OCI-LY1 (cell line): ENCODE results near the gene DEPDC7.
A peak's percentile ranks its signal among the peaks of the same experiment; 100 is the strongest.
"Not testable (repeated sequence)": the region's sequence is repeated elsewhere in the genome, so short reads cannot be mapped to it uniquely, and the experiment has no call there.

Experiments
- H2AFZ ChIP-seq: fragments of 200-600 bp; sonication (generic), shearing (Covaris generic); 2 replicates; pipeline ENCODE4 v1.6.0; 2014; ENCODE audit warnings: antibody characterized with exemption, mild to moderate bottlenecking, low read length
- H3F3A ChIP-seq: fragments of 200-600 bp; sonication (generic), shearing (Covaris generic); 2 replicates; pipeline ENCODE4 v1.6.0; 2014; ENCODE audit warnings: mild to moderate bottlenecking, antibody characterized with exemption, low read length, moderate library complexity; ENCODE audit not compliant: insufficient read depth
- H3K27ac ChIP-seq: fragments of 200-600 bp; sonication (generic); 2 replicates; pipeline ENCODE4 v1.5.1; 2014; ENCODE audit warnings: low read length, mixed run types, mild to moderate bottlenecking, low read depth; ENCODE audit not compliant: poor library complexity, severe bottlenecking
- H3K27me3 ChIP-seq: fragments of 200-600 bp; sonication (generic); 2 replicates; pipeline ENCODE4 v1.6.0; 2014; ENCODE audit warnings: antibody characterized with exemption, mild to moderate bottlenecking, low read length, moderate library complexity; ENCODE audit not compliant: insufficient read depth
- H3K36me3 ChIP-seq: fragments of 200-600 bp; sonication (generic); 2 replicates; pipeline ENCODE4 v1.6.1; 2014; ENCODE audit warnings: mild to moderate bottlenecking, antibody characterized with exemption, low read length, moderate library complexity, mixed read lengths; ENCODE audit not compliant: insufficient read depth
- H3K4me1 ChIP-seq: fragments of 200-600 bp; sonication (generic); 2 replicates; pipeline ENCODE4 v1.5.1; 2014; ENCODE audit warnings: mild to moderate bottlenecking, low read length, moderate library complexity; ENCODE audit not compliant: insufficient read depth, severe bottlenecking
- H3K4me2 ChIP-seq: fragments of 200-600 bp; sonication (generic), shearing (Covaris generic); 2 replicates; pipeline ENCODE4 v1.6.1; 2014; ENCODE audit warnings: low read length
- H3K4me3 ChIP-seq: fragments of 200-600 bp; sonication (generic); 2 replicates; pipeline ENCODE4 v1.5.1; 2014; ENCODE audit warnings: low read length, low read depth, mild to moderate bottlenecking, mixed read lengths; ENCODE audit not compliant: poor library complexity, severe bottlenecking
- H3K79me2 ChIP-seq: fragments of 200-600 bp; shearing (Covaris generic); 2 replicates; pipeline ENCODE4 v1.6.1; 2016; ENCODE audit warnings: mixed run types, low read length, mixed read lengths; ENCODE audit not compliant: insufficient read depth
- H3K9ac ChIP-seq: fragments of 200-600 bp; sonication (generic), shearing (Covaris generic); 2 replicates; pipeline ENCODE4 v1.6.1; 2014; ENCODE audit warnings: mild to moderate bottlenecking, low read length, mixed read lengths
- H3K9me2 ChIP-seq: fragments of 200-600 bp; sonication (generic), shearing (Covaris generic); 2 replicates; pipeline ENCODE4 v1.6.1; 2014; ENCODE audit warnings: low read depth, mild to moderate bottlenecking, low read length, mixed read lengths
- H3K9me3 ChIP-seq: fragments of 200-600 bp; shearing (Covaris generic); 2 replicates; pipeline ENCODE4 v1.6.1; 2014; ENCODE audit warnings: low read length, mixed read lengths
- H4K20me1 ChIP-seq: fragments of 200-600 bp; sonication (generic), shearing (Covaris generic); 2 replicates; pipeline ENCODE4 v1.6.0; 2016; ENCODE audit warnings: mild to moderate bottlenecking, low read length; ENCODE audit not compliant: insufficient read depth
- EZH2 ChIP-seq: fragments of 200-600 bp; sonication (generic), shearing (Covaris generic); IDR thresholded peaks from 2 replicates; pipeline ENCODE4 v1.8.0; 2017; ENCODE audit warnings: borderline replicate concordance, mixed run types, mild to moderate bottlenecking, antibody characterized with exemption, low read length, moderate library complexity, mixed read lengths
- TF ChIP-seq, protein P1 (sequence below): fragments of 200-600 bp; sonication (generic), shearing (Covaris generic); IDR thresholded peaks from 2 replicates; pipeline ENCODE4 v1.5.1; 2017; ENCODE audit warnings: mild to moderate bottlenecking, antibody characterized with exemption, low read length, moderate library complexity, mixed read lengths

Gene DEPDC7

DNA sequence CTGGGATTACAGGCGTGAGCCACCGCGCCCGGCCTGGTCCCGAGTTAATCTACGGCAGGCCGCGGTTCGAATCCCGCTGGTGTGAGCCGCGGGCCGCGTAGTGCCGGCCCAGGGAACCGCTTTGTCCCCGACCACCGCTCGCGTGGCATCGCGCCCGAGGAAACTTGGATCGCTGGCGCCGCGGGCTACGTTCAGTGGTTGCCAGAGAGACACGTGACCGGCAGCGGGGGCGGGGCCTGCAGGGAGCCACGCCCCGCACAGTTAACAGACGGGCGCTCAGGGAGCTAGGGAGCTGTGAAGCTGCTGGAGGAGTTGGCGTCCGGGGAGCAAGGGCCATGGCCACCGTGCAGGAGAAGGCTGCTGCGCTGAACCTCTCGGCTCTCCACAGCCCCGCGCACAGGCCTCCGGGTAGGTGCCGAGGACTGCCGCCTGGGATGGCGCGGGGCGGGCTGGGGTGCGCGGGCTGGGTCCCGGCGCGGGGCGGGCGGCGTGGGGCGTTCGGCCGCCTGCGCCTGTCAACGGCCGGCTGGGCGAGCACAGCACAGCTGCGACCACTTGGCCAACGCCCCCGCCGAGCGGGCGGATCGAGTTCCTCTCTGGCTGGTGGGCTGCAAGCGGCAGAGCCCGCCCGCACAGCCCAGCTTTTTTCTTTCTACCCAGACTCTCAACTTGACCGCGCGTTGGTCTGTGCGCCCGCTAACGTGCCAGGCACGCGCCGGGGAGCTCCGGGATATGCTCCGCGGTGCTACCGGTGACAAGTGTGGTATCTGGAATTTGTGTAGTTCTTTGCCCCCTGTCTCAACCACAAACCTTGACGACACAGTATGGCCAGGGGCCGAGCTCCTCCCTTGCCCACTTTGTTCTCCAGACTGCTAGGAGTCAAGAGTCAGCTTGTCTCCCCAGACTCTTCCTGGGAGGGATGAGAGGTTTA is at the start of gene DEPDC7:
TSS of gene DEPDC7 (plus strand) at position 258 of the 931 bp plus-strand sequence. CDS start at position 336, 78 bp downstream.
- H3K27ac ChIP-seq: no peak within 1 kb of the TSS

DNA sequence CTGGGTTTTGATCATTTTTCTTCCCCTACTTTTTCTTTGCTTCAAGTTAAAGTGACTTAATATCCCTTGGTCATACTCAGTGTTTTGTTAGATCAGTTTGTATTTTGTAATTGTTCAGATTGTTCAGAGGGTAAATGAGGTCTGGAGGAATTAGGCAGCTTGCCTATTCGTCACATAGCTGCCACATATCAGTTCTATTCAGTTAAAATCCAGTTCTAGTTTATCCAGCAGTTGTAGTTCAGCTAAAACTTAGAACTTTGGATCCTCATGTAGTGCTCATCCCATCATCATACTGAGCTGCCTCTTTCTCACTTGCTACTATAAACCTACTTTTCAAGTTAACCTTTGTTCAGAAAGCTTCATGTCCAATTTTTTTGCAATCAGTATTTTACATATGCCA is 47.1 kb upstream of the DEPDC7 start:
- H3K4me2 ChIP-seq: no peak overlapping the region
- TF ChIP-seq, protein P1, sequence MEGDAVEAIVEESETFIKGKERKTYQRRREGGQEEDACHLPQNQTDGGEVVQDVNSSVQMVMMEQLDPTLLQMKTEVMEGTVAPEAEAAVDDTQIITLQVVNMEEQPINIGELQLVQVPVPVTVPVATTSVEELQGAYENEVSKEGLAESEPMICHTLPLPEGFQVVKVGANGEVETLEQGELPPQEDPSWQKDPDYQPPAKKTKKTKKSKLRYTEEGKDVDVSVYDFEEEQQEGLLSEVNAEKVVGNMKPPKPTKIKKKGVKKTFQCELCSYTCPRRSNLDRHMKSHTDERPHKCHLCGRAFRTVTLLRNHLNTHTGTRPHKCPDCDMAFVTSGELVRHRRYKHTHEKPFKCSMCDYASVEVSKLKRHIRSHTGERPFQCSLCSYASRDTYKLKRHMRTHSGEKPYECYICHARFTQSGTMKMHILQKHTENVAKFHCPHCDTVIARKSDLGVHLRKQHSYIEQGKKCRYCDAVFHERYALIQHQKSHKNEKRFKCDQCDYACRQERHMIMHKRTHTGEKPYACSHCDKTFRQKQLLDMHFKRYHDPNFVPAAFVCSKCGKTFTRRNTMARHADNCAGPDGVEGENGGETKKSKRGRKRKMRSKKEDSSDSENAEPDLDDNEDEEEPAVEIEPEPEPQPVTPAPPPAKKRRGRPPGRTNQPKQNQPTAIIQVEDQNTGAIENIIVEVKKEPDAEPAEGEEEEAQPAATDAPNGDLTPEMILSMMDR: no peak
- no peak for TF ChIP-seq EZH2
- peaks cover 56% of the 10 kb centered on the region for H3K36me3 ChIP-seq
- no peak overlapping the region for H3K27ac ChIP-seq
- H3K4me3 ChIP-seq: no peak overlapping the region
- H3K27me3 ChIP-seq: no peaks in the 10 kb centered on the region
- H3K9ac ChIP-seq: no peak overlapping the region
- H3K9me3 ChIP-seq: no peaks in the 10 kb centered on the region
- H3F3A ChIP-seq: no peaks in the 10 kb centered on the region
- no peaks in the 10 kb centered on the region for H3K79me2 ChIP-seq
- no peaks in the 10 kb centered on the region for H3K4me1 ChIP-seq
- H2AFZ ChIP-seq: no peak overlapping the region
- no peaks in the 10 kb centered on the region for H3K9me2 ChIP-seq
- H4K20me1 ChIP-seq: no peaks in the 10 kb centered on the region

More for the DNA sequence above, at the start of gene DEPDC7:
- Histone ChIP-seq H3K36me3 (no peaks in the 10 kb centered on the region), H3K9me2 (no peaks in the 10 kb centered on the region), H4K20me1 (no peaks in the 10 kb centered on the region), H3F3A (no peaks in the 10 kb centered on the region), H2AFZ (no peak within 1 kb of the TSS), H3K4me1 (peaks cover 5% of the 10 kb centered on the region), H3K9ac (no peak within 1 kb of the TSS; the same call in 1 of the 2 replicates), H3K4me2 (peak within 1 kb of the TSS; percentile 57), H3K9me3 (no peaks in the 10 kb centered on the region), H3K4me3 (peak within 1 kb of the TSS; percentile 50), H3K27me3 (peaks cover 4% of the 10 kb centered on the region; the same call in 1 of the 2 replicates), H3K79me2 (no peaks in the 10 kb centered on the region)
- no peak for TF ChIP-seq EZH2
- TF ChIP-seq, protein P1: no peak

DNA sequence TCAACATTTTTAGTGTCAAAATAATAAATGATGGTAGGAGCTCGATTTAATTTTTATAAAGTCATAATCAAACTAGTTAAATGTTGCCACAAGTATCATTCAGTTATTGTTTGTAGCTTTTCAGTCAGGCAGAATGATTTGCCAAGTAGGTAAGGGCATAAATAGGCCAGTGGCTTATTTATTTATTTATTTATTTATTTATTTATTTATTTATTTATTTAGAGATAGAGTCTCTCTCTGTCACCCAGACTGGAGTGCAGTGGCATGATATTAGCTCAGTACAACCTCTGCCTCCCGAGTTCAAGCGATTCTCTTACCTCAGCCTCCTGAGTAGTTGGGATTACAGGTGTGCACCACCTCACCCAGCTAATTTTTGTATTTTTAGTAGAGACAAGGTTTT is 43.4 kb upstream of the DEPDC7 start:
- H3K9me2 ChIP-seq, H3F3A ChIP-seq, H3K79me2 ChIP-seq, H3K9me3 ChIP-seq, H3K4me3 ChIP-seq, H3K27ac ChIP-seq, H2AFZ ChIP-seq, H3K4me2 ChIP-seq, H3K27me3 ChIP-seq, H3K4me1 ChIP-seq, H4K20me1 ChIP-seq, H3K9ac ChIP-seq: not testable (repeated sequence)
- H3K36me3 ChIP-seq: peaks cover 65% of the 10 kb centered on the region
